ENCODE measurements around the gene TMEM229B.

DNA sequence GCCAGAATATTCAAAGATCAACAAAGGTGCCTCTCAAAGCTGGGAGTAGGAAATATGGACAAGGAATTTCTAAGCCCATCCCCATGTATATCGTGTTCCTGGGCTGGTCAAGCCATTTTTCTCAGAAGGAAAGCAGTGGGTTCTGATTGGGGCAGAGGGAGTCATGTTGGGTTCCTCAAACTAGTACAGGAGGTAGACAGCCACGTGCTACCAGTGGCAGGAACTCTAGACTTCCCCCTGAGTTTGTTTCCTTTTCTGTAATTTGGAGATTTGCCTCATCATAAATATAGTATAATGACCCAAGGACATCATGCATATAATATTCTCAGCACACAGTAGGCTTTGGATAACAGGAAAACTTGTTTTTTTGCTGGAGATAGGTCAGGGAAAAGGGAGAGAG, 28.2 kb upstream of the TMEM229B start:
- TF ChIP-seq, protein P1, sequence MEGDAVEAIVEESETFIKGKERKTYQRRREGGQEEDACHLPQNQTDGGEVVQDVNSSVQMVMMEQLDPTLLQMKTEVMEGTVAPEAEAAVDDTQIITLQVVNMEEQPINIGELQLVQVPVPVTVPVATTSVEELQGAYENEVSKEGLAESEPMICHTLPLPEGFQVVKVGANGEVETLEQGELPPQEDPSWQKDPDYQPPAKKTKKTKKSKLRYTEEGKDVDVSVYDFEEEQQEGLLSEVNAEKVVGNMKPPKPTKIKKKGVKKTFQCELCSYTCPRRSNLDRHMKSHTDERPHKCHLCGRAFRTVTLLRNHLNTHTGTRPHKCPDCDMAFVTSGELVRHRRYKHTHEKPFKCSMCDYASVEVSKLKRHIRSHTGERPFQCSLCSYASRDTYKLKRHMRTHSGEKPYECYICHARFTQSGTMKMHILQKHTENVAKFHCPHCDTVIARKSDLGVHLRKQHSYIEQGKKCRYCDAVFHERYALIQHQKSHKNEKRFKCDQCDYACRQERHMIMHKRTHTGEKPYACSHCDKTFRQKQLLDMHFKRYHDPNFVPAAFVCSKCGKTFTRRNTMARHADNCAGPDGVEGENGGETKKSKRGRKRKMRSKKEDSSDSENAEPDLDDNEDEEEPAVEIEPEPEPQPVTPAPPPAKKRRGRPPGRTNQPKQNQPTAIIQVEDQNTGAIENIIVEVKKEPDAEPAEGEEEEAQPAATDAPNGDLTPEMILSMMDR (IDR thresholded peaks at IDR 0.05; ENCODE audit: low read depth, low read length), result no peak
- TF ChIP-seq EZH2phosphoT487 (IDR thresholded peaks at IDR 0.05; ENCODE audit: low read depth), result no peak

All from OCI-LY3 (cell line).